Measurements from ENCODE around the gene CFAP65.

CFAP65 gene

GRCh38 chr2:218990052-218990451 is 51.3 kb downstream of the CFAP65 start:
- DNase-seq = no peak

DNA sequence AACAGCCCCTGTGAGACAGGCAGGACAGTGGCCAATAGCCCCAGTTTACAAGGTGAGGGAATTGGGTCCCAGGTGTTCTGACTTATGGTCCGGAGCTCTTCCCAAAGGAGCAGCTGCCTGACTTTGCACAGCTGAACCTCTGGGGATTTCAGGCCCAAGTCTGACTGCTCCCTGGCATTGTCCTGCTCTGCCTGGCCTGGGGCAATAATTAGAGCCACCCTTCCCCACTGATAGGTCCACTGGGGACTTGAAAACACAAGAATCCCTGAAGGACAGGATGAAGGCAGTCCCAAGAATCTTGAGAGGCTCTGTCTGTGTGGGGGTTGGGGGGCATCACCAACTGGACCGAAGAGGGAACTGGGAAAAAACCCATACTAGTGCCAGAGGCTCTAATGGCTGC is 52.7 kb downstream of the CFAP65 start:
- no peak for DNase-seq

GRCh38 chr2:218988164-218988563 is 53.2 kb downstream of the CFAP65 start:
- DNase-seq = no peak

- no peak for DNase-seq
These were observed 55.1 kb downstream of the CFAP65 start for GRCh38 chr2:218986148-218986761.

DNA sequence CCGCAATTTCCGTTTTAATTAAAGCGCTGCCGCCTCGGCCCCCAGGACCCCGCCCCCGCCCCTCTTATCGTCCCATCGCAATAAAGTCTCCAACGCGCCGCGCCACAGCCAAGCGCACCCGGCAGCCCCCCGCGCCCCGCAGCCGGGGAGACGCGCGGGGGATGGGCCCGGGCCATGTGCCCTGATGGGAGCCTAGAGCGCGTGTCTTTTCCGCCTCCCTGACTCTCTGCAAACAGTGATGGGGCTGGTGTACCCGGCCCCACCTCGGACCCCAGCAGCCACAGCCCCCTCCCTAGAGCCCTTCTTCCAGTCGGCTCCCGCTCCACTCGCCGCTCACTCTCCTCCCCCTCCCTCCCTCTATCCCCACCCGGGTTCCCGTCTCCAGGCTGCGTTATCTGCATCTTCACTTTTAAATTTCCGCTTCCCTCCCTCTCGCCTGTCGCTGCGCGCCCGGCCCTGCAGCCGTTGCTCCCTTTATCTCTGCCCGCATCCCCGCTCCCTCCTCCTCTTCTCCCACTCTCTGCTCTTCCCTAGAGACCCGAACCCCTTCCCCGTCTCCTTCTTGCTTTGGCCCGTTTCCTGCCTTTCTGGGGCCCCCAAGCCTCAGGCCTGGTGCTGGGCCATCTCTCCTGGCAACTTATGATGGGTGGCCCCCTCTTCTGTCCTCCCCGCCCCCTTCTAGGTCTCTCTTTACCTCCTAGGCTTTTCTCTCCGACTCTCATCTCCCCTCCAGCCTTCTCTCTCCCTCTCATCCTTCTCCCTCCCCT is 55.8 kb downstream of the CFAP65 start:
- DNase-seq = no peak

- no peak for DNase-seq
These were observed 56.3 kb downstream of the CFAP65 start, which contains the start of gene FEV for GRCh38 chr2:218985021-218985324. FEV (minus strand) TSS chr2:218985184; CDS start chr2:218985075, 109 bp downstream.

- no peak for DNase-seq
These were observed 56.9 kb downstream of the CFAP65 start for GRCh38 chr2:218984239-218985020.

GRCh38 chr2:218983934-218984238 is 57.4 kb downstream of the CFAP65 start:
- DNase-seq = no peak

GRCh38 chr2:218983263-218983933 is 57.9 kb downstream of the CFAP65 start:
- DNase-seq = no peak

- no peak for DNase-seq
These were observed 58.6 kb downstream of the CFAP65 start for GRCh38 chr2:218982586-218983262.

DNA sequence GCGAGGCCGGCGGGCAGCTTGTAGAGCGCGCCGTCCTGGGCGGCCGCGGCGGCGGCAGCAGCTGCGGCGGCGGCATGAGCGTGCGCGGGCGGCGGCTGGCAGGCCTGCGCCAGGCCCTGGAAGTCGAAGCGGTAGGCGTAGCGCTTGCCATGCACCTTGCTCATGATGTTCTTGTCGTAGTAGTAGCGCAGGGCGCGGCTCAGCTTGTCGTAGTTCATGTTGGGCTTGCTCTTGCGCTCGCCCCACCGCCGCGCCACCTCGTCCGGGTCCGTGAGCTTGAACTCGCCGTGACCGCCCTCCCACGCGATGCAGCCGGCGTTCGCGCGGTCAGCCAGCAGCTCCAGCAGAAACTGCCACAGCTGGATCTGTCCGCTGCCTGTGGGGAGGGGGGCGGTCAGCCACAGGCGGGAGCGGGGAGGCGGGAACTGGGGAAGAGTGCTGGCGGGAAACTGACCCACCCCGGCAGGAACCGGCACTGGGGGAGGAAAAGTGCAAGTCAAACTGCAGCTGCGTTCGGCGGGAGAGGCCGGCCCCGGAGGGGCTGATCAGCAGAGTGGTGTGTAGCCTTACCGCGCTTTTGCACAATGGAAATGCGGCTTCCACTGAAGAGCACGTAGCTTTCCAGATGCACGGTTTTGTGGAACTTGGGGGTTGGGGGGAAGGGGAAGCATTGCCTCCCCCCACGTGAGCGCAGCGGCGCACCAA is 59.3 kb downstream of the CFAP65 start:
- peak in 1 of 2 donors; percentile 52 for DNase-seq

DNA sequence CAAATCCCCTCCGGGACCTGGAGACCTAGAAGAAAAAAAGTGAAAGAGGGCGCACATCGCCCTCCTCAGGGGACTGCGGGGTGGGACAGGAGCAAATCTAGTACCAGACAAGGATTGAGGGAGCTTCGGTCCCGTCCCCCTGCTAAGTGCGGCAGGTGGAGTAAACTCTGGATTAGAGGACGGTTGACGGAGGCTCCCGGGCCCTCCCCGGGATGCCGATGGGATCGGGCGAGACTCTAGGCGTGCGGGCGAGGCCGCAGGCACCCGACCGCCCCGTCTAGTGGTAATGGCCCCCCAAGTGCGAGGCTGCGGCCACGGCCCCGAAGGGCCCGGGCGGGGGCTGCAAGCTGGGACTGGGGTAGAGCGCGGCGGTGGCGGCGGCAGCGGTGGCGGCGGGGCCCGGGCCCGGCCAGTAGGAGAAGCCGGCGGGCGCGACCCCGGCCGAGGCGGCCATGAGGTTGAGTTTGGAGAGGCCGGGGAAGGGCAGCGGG is 59.9 kb downstream of the CFAP65 start:
- DNase-seq = no peak

DNA sequence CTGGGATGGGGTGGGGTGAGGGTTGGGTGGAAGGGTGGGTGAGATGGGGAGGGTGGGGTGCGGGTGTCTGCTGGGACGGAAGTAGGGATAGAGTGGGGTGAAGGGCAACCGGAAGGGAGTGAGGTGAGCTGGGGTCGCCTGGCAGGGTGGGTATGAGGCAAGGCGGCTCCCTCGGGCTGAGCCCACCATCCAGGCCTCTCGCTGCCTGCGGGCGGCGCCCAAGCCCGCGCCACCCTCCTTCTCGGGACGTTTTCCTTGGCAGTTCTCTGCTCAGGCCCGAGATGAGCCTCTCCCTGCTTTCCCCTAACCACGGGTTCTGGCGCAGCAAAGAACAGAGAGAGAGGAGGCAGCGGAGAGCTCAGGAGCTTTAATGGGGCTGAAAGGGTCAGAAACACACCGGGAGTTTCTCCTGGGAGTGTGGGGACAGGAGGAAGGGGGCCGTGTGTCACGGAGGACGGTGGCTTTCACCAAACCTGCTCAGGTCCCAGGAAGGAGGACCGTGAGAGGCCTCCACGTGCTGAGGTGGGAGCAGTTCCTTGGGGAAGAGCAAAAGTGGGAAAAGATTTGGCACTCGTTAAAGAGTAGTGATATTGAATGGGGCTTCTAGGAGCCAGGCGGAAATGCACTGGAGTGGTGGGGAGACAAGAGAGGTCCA is 60.5 kb downstream of the CFAP65 start:
- DNase-seq = no peak

GRCh38 chr2:218979846-218980734 is 61.2 kb downstream of the CFAP65 start:
- peak; percentile 76 to 83 for DNase-seq

DNA sequence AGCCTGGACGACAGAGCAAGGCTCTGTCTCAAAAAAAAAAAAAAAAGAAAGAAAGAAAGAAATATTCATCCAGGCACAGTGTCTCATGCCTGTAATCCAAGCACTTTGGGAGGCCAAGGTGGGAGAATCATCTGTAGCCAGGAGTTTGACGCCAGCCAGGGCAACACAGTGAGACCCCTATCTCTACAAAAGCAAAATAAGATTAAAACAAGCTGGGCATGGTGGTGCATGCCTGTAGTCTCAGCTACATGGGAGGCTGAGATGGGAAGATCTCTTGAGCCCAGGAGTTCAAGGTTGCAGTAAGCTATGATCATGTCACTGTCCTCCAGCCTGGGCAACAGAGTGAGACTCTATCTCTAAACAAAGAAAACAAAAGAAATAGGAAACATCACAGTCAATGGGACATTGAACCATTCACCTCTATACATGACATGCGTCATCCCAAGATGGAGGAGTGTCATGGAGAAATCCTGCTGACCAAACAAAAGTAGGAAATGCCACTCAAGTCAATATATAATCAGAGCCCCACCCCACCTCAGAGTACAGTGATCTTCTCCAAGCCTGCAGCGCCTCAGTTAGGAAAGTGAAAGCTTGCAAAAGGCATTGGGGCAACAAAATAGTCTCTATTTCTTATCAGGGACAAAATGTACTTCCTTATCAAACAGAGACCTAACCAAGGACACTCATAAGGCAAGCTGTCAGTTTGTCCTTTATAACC is 66.1 kb downstream of the CFAP65 start:
- DNase-seq = no peak

DNA sequence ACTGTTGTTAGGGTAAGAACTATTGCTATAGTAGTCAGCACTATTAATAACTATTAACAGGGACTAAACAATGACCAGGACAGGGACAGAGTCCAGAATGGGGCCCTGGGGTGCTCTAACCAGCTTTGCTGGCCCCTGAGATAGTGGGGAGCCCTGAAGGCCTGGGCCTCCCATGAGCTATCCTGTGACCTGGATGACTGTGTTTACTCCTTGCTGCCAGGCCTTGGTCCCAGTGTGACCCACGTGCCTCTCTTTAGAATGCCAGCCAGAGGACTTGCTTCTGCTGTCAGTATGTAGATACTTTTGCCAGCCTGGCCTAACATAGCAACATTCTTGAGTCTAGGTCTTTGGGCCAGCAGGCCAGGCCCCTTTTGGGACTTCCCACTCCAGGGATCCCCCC is 70.4 kb downstream of the CFAP65 start:
- DNase-seq = no peak

DNA sequence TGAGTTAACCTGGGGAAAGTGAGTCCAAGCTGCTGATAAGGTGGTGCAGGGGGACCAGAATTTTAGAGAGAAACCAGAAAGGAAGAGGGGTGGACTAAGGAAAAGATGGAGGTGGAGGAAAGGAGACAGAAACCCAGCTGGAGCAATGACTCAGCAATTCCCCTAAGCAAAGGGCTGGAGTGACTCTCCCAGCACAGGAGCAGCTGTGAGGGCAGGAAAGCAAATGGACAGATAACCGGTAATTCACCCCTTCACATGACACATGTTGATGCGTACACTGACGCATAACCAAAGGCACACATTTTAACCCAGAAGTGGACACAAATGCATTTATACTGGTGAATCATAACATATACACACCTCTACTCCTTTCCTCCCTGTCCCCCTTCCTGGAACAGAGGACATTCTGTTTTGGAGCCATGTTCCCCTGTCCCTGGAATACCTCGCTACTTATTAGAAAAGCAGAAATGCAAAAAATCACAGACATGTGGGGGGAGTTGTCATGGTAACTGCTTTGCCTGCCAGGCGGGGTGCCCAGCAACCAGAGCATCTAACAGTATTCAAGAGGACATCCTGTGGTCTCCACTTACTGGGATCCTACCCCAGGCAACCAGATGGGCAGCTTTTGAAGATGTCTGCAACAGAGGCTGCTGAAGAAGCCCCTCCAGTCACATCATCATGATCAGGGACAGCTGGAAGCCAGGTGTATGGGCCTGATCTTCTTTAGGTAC is 77.1 kb downstream of the CFAP65 start:
- no peak for DNase-seq

DNA sequence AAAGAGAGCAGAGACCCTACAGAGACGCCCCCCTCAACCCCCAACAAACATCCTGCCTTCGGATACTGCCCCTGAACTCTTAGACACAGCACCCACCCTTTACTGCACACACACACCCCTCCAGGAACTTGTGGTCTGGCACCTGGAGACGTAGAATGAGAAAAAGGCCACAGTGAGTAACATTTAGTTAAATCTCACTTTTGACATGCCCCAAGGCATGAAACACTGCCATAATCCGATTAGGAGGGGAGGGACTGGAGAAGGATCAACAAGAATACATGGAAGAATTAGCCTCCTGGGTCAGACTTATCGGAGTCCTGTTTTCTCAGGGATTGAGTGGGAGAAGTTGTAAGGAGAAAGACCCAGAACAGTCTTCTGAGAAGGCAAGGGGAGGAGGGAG is 77.7 kb downstream of the CFAP65 start:
- no peak for DNase-seq

GRCh38 chr2:218962859-218963492 is 78.3 kb downstream of the CFAP65 start:
- DNase-seq = peak; percentile 34 to 50
